Left kidney (tissue), 2 donors: Measurements from ENCODE around the gene EMILIN3. TPM values are rescaled to one million over a fixed set of nuclear protein-coding genes. Genes with fewer than 3 reads are reported as not detected.

Experiments
- DNase-seq: peaks from one replicate; pipeline ENCODE4 v3.0.0-alpha.2; 2013
- polyA plus RNA-seq: library from polyadenylated mRNA; unstranded; fragments of 120-200 nt; gene quantifications from one replicate; pipeline ENCODE4 v1.2.1, GENCODE V29; 2013; ENCODE audit not compliant: insufficient read length

EMILIN3 gene
- polyA plus RNA-seq, 1 donor: 7.7 TPM

DNA sequence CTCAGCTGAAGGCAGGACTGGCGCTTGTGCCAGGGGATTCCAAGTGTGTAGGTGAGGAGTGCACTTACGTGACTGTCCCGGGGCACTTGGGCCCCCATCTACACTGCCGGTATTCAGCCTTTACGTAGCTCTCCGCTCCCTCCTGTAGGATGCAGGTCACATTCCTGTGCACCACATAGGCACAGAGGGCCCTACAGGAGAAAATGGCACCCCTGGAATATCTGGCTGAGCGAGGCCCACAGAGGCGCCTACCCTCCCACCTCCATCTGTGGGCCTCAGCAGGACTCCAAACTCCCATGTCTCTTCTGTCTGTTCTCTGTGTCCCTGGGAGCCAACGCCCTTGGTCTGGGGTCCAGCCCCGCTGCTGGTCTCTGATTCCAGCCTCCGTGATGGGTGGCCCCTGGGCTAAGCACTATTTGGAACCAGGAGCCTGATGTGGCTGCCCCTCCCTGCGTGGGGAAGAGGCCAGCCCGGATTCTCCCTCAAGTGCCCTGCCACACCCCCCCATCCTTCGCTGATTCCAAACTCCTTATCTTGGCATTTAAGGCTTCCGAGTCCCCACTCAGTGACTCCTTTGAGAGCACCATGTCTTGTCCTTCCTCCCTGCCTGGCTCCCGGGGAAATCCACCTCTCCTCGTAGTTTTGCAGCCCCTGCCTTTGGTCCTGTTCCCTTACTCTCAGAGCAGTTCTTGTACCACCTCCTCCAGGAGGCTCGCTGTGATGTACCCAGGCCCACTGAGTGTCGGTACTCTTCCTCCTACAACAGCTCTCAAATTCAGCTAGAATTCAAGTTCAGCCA, 1.5 kb downstream of the EMILIN3 start:
- DNase-seq: no peak

DNA sequence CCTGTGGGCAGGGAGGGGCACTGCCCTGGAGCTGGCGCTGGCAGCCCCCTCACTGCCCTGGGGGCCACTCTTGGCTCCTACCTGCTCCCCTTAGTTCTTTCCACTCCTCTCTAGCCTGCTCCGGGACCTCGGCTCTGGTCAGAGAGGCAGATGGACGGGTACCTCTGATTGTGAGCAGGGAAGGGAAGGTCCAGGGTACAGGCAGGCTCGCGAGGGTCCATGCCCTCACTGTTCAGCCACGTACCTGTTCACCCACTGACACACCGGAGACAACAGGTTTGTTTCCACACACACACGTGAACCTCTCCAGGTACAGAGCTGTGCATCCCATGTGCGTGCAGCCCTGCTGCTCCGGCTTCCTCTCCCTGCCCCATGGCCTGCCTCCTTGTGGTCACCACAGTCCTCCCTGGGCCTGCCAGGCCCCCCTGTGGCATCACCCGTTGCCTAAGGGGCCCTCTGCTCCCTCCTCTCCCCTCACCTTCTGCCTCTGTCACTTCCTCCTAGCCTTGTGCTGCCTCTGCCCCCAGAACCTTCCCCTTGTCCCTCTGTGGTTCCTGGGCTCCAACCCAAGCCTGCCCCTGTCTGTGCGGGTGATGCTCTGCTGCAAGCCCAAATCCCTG, 2.3 kb downstream of the EMILIN3 start:
- no peak for DNase-seq

GRCh38 chr20:41363601-41364000, 3.0 kb downstream of the EMILIN3 start:
- DNase-seq: no peak

- DNase-seq: no peak
Observed at GRCh38 chr20:41362748-41363140, 3.9 kb downstream of the EMILIN3 start.

GRCh38 chr20:41361757-41362747, 4.6 kb downstream of the EMILIN3 start:
- DNase-seq: no peak

- DNase-seq: no peak
Observed at GRCh38 chr20:41360831-41361756, 5.5 kb downstream of the EMILIN3 start.

DNA sequence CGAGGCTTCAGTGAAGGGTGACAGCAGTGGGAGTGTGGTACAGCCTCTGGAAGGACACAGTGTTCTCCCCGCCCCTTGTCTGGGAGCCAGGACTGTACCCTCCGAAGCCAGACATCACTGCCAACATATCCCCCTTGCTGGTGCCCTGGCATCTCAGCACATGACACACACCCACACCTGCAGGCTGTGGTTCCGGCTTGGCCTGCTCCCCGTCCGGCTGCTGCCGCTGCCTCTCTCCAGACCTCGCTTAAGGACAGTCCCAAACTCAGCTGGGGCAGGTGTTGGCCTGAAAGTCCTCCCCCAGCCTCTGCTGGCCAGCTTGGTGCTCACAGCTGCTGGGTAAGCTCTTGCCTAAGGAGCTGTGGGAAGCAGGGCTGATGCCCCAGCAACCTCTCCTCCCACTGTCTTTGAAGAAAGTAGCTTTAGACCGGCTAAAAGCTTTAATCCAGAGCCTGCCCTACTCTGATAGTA, 7.0 kb downstream of the EMILIN3 start:
- DNase-seq: no peak

DNA sequence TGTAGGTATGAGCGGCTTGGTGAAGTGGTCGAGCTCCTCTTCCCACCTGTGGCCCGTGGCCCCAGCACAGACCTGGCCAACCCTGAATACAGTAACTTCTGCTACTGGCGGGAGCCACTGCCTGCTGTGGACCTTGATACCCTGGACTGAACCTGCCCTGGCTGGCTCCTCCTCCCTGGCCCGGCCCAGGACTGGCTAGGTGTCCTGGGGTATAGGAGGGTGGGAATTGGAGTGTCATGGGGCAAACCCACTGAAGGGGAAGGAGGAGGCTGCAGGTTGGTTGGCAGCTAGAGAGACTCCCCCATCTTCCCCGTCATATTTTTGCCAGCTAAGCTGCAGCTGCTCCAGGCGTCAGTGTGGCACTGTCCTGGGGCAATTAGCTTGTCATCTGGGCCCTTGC, 7.9 kb downstream of the EMILIN3 start:
- no peak for DNase-seq

- no peak for DNase-seq
Observed at GRCh38 chr20:41358230-41358629, 8.4 kb downstream of the EMILIN3 start.

DNA sequence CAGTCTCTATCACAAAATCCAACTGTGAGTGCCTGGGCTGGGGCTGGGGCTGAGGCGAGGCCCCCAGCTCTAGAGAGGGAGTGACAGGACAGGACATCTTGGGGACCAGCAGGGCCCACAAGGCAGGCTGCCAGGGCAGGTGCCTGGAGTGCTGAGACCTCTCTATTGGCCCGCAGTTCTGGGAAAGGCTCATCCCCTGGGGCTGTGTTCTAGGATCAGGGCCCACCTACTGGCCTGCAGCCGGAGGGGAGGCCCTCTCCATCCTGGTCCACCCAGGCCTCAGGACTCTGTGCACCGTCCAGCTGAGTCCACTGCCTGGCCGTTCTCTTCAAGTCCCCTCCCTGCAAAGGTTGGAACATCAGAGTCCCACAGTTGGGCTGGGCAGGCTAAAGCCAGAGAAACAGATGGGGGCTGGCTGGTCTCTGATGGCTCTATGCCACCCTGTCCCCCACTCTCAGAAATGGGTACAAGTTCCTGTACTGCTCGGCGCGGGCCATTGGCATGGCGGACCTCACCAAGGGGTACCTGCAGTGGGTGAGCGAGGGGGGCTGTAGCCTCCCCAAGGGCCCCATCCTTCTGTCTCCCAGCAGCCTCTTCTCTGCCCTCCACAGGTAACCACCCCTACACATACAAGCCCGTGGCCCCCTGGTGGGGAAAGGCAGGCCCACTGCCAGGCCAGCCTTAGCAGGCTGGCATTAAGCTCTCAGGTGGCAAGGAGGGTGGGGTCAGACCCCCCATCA, 9.0 kb downstream of the EMILIN3 start:
- DNase-seq: no peak

DNA sequence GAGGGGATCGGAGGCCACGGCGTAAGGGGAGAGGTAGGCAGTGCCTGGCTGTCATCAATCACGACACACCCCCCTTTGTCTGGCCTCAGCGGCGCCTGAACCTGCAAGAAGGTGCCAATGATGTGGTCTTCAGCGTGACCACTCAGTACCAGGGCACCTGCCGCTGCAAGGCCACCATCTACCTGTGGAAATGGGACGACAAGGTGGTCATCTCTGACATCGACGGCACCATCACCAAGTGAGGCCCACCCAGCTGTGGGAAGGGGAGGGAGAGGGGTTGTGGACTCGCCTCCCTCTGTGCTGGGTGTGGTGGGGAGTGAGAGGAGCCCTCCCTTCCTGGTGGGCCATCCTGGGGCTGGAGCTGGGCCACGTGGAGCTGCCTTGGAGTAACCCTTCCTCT, 9.7 kb downstream of the EMILIN3 start:
- DNase-seq: no peak

- no peak for DNase-seq
Observed at GRCh38 chr20:41355598-41356203, 10.9 kb downstream of the EMILIN3 start.

GRCh38 chr20:41355192-41355591, 11.4 kb downstream of the EMILIN3 start:
- no peak for DNase-seq

DNA sequence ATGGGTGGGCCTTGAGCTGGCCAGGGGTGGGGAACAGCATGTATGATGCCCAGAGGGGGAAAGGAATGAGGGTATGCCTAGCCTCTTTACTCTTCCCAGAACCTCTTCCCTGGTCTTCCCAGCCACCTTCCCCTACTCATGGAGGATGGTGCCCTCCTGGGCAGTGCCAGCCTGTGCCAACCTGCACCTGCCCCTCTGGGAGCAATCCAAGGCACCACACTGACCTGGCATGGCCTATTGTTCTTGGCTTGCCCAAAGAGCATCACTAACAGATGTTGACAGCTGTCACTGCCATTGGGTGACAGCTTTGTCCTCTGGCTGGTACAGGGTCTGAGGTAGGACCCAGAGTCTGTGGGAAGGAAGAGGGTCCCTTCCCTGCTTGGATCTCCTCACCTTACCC, 13.1 kb downstream of the EMILIN3 start:
- DNase-seq: no peak

GRCh38 chr20:41352666-41353065, 14.0 kb downstream of the EMILIN3 start:
- DNase-seq: no peak

DNA sequence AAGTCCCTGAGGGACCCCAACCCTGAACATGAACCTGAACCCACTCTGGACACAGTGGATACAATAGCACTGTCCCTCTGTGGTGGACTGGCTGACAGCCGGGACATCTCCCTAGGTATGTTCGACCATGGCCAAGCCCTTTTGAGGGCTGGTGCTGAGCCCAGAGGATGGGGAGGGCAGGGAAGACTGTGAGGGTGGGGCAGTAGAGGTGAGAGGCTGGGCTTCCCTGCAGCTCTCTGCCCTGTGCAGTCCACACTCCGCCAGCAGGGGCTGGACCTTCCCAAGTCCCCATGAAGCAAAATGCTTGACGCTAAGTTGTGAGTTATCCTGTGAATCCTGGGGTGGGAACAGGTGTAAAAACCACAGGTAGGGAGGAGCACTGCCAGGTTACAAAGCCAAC, 14.5 kb downstream of the EMILIN3 start:
- no peak for DNase-seq

DNA sequence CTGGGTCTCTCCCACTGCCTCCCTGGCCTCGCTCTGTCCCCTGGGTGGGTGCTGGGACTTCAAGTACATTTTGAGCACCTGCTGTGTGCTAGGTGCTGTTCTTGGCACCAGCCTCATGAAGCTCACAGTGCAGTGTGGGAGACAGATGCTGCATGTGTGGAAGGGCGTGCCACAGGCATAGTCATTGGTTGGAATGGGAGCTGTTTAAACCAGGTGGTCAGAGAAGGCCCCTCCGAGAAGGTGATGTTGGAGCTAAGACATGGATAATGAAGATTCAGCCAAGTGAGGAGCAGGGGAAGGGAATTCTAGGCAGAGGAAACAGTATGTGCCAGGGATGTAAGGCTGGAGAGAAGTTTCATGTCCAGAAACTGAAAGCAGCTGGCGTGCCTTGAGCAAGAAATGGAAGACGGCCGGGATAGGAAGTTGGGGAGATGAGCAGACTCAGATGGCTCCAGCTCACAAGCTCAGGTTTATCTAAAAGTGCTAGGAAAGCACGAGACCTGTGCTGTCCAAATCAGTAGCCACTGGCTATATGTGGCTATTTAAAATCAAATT, 16.1 kb downstream of the EMILIN3 start:
- DNase-seq: no peak

DNA sequence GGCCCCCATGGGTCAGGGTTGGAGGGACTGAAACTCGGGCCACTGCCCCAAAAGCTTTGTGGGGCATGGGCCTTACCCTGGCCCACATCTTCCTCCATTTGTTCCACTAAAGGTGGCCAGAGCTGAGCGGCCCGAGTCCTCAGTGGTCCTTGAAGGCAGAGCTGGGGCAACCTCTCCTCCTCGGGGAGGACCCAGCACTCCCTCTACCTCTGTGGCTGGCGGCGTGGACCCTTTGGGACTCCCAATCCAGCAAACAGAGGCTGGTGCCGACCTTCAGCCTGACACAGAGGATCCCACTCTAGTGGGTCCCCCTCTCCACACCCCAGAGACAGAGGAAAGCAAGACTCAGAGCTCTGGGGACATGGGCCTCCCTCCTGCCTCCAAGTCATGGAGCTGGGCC, 16.7 kb downstream of the EMILIN3 start:
- no peak for DNase-seq

GRCh38 chr20:41349266-41349665, 17.4 kb downstream of the EMILIN3 start:
- DNase-seq: no peak
